Upper lobe of left lung (tissue), 4 donors: ENCODE data around the gene PIK3IP1.
"Not testable (repeated sequence)": the region's sequence is repeated elsewhere in the genome, so short reads cannot be mapped to it uniquely, and the experiment has no call there.

Experiments
- CTCF ChIP-seq, 6 experiments: fragments of 450-650 bp in 4 of 6; fragments of 200-600 bp in 2 of 6; sonication (generic) in 2 of 6; IDR thresholded peaks; one replicate each; pipeline ENCODE4 v1.5.1; 2016 to 2019; ENCODE audit warnings: antibody characterized with exemption in 6 of 6
- POLR2AphosphoS5 ChIP-seq, 2 donors: sonication (generic); formaldehyde crosslinking; IDR thresholded peaks; one replicate each; pipeline ENCODE4 v1.5.1; 2017; ENCODE audit warnings: antibody characterized with exemption in 2 of 2

- not testable (repeated sequence) for TF ChIP-seq POLR2AphosphoS5, CTCF (IDR thresholded peaks at IDR 0.05)
Observed at GRCh38 chr22:31314220-31314619, 21.9 kb upstream of the PIK3IP1 start.
